ENCODE measurements around the gene TGFBR3. TPM values are rescaled to one million over a fixed set of nuclear protein-coding genes. Genes with fewer than 3 reads are reported as not detected.

Gene TGFBR3
- total and polyA plus RNA-seq, 10 donors: 5.2 to 254 (median 166) TPM

DNA sequence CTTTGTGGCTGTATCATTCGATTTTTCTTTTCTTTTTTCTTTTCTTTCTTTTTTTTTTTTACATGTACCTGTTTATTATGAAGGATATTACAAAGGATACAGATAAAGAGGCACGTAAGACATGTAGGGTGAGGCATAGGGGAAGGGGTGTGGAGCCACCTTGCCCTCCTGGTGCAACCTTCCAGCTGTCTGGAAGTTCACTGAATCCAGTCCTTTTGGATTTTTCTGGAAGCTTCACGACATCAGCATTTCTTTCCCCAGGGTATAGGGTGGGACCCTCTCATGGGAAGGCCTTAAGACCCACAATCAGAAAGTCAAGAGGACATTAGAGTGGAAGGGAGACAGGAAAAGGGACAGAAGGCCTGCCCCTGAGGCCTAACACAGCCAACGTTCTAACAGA is 30.1 kb upstream of the TGFBR3 start:
- TF ChIP-seq, protein P1, sequence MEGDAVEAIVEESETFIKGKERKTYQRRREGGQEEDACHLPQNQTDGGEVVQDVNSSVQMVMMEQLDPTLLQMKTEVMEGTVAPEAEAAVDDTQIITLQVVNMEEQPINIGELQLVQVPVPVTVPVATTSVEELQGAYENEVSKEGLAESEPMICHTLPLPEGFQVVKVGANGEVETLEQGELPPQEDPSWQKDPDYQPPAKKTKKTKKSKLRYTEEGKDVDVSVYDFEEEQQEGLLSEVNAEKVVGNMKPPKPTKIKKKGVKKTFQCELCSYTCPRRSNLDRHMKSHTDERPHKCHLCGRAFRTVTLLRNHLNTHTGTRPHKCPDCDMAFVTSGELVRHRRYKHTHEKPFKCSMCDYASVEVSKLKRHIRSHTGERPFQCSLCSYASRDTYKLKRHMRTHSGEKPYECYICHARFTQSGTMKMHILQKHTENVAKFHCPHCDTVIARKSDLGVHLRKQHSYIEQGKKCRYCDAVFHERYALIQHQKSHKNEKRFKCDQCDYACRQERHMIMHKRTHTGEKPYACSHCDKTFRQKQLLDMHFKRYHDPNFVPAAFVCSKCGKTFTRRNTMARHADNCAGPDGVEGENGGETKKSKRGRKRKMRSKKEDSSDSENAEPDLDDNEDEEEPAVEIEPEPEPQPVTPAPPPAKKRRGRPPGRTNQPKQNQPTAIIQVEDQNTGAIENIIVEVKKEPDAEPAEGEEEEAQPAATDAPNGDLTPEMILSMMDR (IDR thresholded peaks at IDR 0.05 in 8 of 11, conservative IDR thresholded peaks at IDR 0.05 in 3 of 11): no peak
- TF ChIP-seq POLR2AphosphoS5 (IDR thresholded peaks at IDR 0.05) (no peak), POLR2A (IDR thresholded peaks at IDR 0.05) (no peak)
- intact Hi-C loops (cut with DNase I; ENCODE audit: low total_unique reads): no loop called here
- H3K27ac ChIP-seq: no peak overlapping the region
- no peaks in the 10 kb centered on the region for H3K36me3 ChIP-seq
- 71 to 87% (median 76%) methylated on average over 4 of the region's 4 CpGs for WGBS, 5 donors
- DNase-seq: no peak
- H3K4me3 ChIP-seq: no peak overlapping the region
- no peaks in the 10 kb centered on the region for H3K27me3 ChIP-seq (replicated peaks in 1 of 7)
- no peaks in the 10 kb centered on the region for H3K9me3 ChIP-seq
- H3K4me1 ChIP-seq: no peaks in the 10 kb centered on the region

DNA sequence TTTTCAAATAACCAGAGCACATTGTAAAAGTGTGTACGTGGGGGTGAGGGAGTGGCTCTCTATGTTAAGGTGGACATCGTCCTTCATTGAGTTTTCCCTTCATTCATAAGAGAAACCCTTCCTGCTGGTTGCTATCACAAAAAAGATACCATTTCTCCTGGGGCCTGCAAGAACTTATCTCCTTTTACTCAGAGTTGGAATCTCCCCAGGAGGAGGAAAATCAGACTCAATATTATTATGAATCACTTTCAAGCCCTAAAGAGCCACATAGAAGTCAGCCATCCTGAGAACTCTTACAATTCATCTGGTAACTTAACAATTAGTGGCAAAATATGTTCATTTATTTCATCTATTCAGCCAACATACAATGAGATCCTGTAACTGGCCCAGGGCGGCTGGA is 27.1 kb upstream of the TGFBR3 start:
- Histone ChIP-seq H3K9me3 (no peaks in the 10 kb centered on the region), H3K4me3 (no peak overlapping the region), H3K4me1 (no peaks in the 10 kb centered on the region), H3K27ac (no peak overlapping the region), H3K36me3 (no peaks in the 10 kb centered on the region), H3K27me3 (replicated peaks in 1 of 7) (peaks cover 0 to 4% (median 0%) of the 10 kb centered on the region in 7 donors)
- DNase-seq: no peak
- WGBS, 5 donors: 81 to 89% (median 85%) methylated on average over 3 of the region's 3 CpGs
- TF ChIP-seq, protein P1 (IDR thresholded peaks at IDR 0.05 in 8 of 11, conservative IDR thresholded peaks at IDR 0.05 in 3 of 11): no peak
- TF ChIP-seq POLR2A (IDR thresholded peaks at IDR 0.05): no peak
- TF ChIP-seq POLR2AphosphoS5 (IDR thresholded peaks at IDR 0.05): no peak
- intact Hi-C loops (cut with DNase I; ENCODE audit: low total_unique reads): no loop called here

DNA sequence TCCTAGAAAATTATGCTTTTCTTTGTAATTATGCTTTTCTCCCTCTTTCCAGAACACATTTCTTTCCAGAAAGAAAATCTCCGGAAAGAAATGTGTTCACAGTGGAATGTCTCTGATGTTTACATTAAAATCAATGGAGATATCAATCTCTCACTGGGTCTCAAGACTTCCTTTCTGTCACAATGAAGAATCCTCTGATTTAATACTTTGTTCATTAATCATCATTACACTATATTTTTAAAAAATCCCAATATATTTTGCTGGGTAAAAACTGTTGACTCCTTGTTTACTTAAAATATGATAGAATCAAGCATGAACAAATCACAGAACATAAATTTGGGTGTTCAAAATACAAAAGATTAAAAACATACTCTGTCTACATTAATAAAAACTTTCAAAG is 26.3 kb upstream of the TGFBR3 start:
- intact Hi-C loops (cut with DNase I; ENCODE audit: low total_unique reads): no loop called here
- Histone ChIP-seq H3K9me3 (no peaks in the 10 kb centered on the region), H3K27me3 (replicated peaks in 1 of 7) (peaks cover 0 to 4% (median 0%) of the 10 kb centered on the region in 7 donors), H3K4me3 (no peak overlapping the region), H3K36me3 (no peaks in the 10 kb centered on the region), H3K27ac (no peak overlapping the region), H3K4me1 (no peaks in the 10 kb centered on the region)
- DNase-seq: no peak
- WGBS, 5 donors: 81 to 91% (median 86%) methylated on average over 1 of the region's 1 CpG
- TF ChIP-seq, protein P1 (IDR thresholded peaks at IDR 0.05 in 8 of 11, conservative IDR thresholded peaks at IDR 0.05 in 3 of 11): no peak
- TF ChIP-seq POLR2AphosphoS5 (IDR thresholded peaks at IDR 0.05) (no peak), POLR2A (IDR thresholded peaks at IDR 0.05) (no peak)

DNA sequence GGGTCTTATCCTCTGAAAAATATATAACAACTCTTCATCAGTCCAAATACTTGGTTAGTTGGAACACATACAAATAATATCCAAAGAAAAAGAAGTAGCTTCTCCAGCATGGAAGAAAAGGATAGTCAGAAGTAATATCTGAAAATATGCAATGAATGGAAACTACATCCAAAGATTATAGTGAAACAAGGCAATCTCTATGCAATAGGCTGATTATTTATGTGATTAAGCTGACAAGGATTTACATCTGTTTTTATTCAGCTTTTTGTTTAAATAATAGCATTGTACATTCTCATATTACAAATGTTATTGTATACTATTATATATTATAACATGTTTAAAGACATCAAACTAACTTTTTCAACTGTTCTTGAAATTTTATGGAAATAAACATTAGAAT is 15.3 kb upstream of the TGFBR3 start:
- intact Hi-C loops (cut with DNase I; ENCODE audit: low total_unique reads): no loop called here
- Histone ChIP-seq H3K36me3 (no peaks in the 10 kb centered on the region), H3K9me3 (no peaks in the 10 kb centered on the region), H3K4me1 (no peaks in the 10 kb centered on the region), H3K4me3 (no peak overlapping the region), H3K27me3 (replicated peaks in 1 of 7) (no peaks in the 10 kb centered on the region), H3K27ac (no peak overlapping the region)
- TF ChIP-seq, protein P1 (IDR thresholded peaks at IDR 0.05 in 8 of 11, conservative IDR thresholded peaks at IDR 0.05 in 3 of 11): no peak
- no peak for DNase-seq
